Naive B cell (primary cell): ENCODE results near the gene CDC42BPB. TPM values are rescaled to one million over a fixed set of nuclear protein-coding genes. Genes with fewer than 3 reads are reported as not detected.

Source experiments
- ATAC-seq, 2 donors: fragments of 150-1000 bp; cut with Tn5 transposase; 2 replicates each; pipeline ENCODE4 v1.10.0; 2021; ENCODE audit warnings: low read depth in 2 of 2, mild to moderate bottlenecking in 2 of 2, moderate library complexity in 2 of 2
- DNase-seq: peaks from one replicate; pipeline ENCODE4 v3.0.0; 2022
- H3K27ac Mint-ChIP-seq, 6 donors: one replicate each; pipeline ENCODE4 v1.8.0; 2020 to 2022; ENCODE audit warnings: mild to moderate bottlenecking in 6 of 6, mixed read lengths in 6 of 6, moderate library complexity in 5 of 6, inconsistent platforms in 2 of 6
- H3K27me3 Mint-ChIP-seq, 3 donors: one replicate each; pipeline ENCODE4 v1.8.0; 2021 to 2022; ENCODE audit warnings: mixed read lengths in 3 of 3, mild to moderate bottlenecking in 1 of 3
- H3K36me3 Mint-ChIP-seq, 2 donors: one replicate each; pipeline ENCODE4 v1.8.0; 2020 to 2022; ENCODE audit warnings: mixed read lengths in 2 of 2, inconsistent platforms in 1 of 2, mild to moderate bottlenecking in 1 of 2
- H3K4me1 Mint-ChIP-seq, 3 donors: one replicate each; pipeline ENCODE4 v1.8.0; 2020 to 2022; ENCODE audit warnings: mixed read lengths in 3 of 3, inconsistent platforms in 1 of 3, mild to moderate bottlenecking in 1 of 3, moderate library complexity in 1 of 3
- H3K4me3 Mint-ChIP-seq, 8 donors: one replicate each; pipeline ENCODE4 v1.8.0; 2020 to 2022; ENCODE audit warnings: mild to moderate bottlenecking in 8 of 8, mixed read lengths in 8 of 8, moderate library complexity in 8 of 8, inconsistent platforms in 2 of 8
- H3K9me3 Mint-ChIP-seq, 7 donors: one replicate each; pipeline ENCODE4 v1.8.0; 2020 to 2022; ENCODE audit warnings: mixed read lengths in 7 of 7, mild to moderate bottlenecking in 5 of 7, inconsistent platforms in 2 of 7, moderate library complexity in 1 of 7
- polyA plus RNA-seq, 6 donors: library from polyadenylated mRNA; unstranded; fragments of 300-500 nt; fragmentation: Illumina TruSeq; gene quantifications; one replicate each; pipeline ENCODE4 v1.2.3, GENCODE V29; 2021; ENCODE audit warnings: low read depth in 6 of 6

The CDC42BPB gene
- polyA plus RNA-seq, 6 donors from 2014 or later = 0.81 to 2.7 (median 0.97) TPM; not detected in 1

GRCh38 chr14:103089386-103090335 is 32.3 kb upstream of the CDC42BPB start:
- DNase-seq (no peak), ATAC-seq (no peak)
- Mint-ChIP-seq H3K36me3 (no peaks in the 10 kb centered on the region), H3K27me3 (peaks cover 5 to 43% (median 20%) of the 10 kb centered on the region in 3 donors), H3K4me3 (no peak overlapping the region), H3K9me3 (no peaks in the 10 kb centered on the region), H3K4me1 (peaks cover 0 to 7% (median 4%) of the 10 kb centered on the region in 3 donors), H3K27ac (no peak overlapping the region)

- DNase-seq = no peak
- Mint-ChIP-seq H3K27me3 (peaks cover 8 to 41% (median 22%) of the 10 kb centered on the region in 3 donors), H3K27ac (no peak overlapping the region), H3K4me1 (peaks cover 0 to 9% (median 4%) of the 10 kb centered on the region in 3 donors), H3K4me3 (no peak overlapping the region), H3K9me3 (no peaks in the 10 kb centered on the region), H3K36me3 (no peaks in the 10 kb centered on the region)
- ATAC-seq = no peak
These were observed 31.6 kb upstream of the CDC42BPB start for GRCh38 chr14:103088921-103089320.

DNA sequence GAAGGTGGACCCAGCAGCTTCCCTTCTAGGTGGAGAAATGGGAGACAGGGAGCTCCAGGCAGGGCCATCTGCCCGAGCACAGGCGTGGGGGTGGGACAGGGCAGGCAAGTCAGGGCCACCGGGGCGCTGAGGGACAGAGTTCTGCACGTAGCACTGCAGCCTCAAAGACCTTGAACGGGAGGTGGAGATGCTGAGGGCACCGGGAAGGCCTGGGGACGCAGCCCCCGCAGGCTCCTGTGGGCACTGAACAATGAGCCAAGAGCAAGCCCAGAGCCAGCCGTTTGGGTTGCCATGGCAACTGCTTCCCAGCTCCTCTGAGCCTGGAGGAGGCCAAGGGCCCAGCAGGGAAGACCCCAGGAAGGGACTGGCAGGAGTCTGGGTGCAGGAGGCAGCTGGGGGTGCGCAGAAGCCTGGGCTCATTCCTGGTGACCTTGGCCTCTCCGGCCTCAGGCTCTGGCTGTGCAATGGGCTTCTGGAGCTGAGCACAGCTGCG is 30.0 kb upstream of the CDC42BPB start:
- Mint-ChIP-seq H3K4me3 (no peak overlapping the region), H3K27me3 (peaks cover 8 to 38% (median 22%) of the 10 kb centered on the region in 3 donors), H3K36me3 (no peaks in the 10 kb centered on the region), H3K27ac (no peak overlapping the region), H3K4me1 (peaks cover 0 to 9% (median 4%) of the 10 kb centered on the region in 3 donors), H3K9me3 (no peaks in the 10 kb centered on the region)
- no peak for DNase-seq
- ATAC-seq = no peak

- Mint-ChIP-seq H3K27ac (no peak overlapping the region), H3K4me3 (no peak overlapping the region), H3K9me3 (no peaks in the 10 kb centered on the region), H3K4me1 (peaks cover 0 to 5% (median 4%) of the 10 kb centered on the region in 3 donors), H3K36me3 (no peaks in the 10 kb centered on the region), H3K27me3 (peaks cover 8 to 38% (median 22%) of the 10 kb centered on the region in 3 donors)
- DNase-seq (no peak), ATAC-seq (no peak)
These were observed 29.5 kb upstream of the CDC42BPB start for GRCh38 chr14:103086771-103087342.

DNA sequence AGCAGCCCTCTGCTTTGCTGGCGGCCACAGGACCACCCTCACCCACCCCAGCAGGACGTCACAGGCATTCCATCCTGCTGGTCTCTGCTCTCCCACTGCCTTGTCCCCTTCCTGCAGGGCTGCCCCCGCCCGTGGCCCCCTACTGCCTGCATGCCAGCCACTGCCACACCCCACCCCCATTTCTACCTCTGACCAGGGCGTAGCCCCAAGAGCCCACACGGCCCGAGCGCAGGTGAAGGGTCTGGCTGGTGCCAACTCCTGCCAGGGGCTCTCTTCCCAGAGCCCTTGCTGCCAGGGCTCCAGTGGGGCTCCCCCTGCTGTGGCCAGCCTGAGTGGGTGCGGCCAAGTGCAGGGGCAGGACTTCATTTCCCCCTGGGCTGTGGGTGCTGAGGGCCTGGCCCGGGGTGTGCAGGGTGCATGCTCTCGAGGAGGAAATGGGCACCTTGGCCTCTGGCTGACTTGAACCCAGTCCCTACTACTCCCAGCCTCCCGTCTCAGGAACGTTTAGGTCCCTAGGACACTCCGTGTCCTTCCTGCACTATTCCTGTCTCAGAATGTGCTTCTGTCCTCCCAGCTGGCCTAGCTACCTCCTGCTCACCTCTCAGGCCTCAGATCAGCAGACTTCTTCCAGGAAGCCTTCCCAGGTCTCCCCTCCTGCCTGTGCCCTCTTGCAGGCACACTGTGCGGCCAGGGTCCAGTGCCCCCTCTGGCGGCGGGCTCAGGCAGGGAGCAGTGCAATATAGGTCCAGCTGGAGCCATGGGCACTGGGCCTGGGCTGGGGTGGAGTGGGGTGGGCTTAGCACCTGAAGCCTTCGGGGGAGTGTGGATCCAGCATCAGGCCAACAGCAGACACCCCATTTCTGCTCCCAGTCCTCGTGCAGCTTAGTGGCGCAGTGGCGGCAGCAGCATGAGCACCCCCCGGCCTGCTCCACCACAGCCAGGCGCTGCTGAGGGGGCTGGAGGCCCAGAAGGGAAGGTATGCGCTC is 28.1 kb upstream of the CDC42BPB start:
- DNase-seq = no peak
- Mint-ChIP-seq H3K4me1 (peaks cover 0 to 2% (median 0%) of the 10 kb centered on the region in 3 donors), H3K36me3 (no peaks in the 10 kb centered on the region), H3K27me3 (peaks cover 8 to 38% (median 22%) of the 10 kb centered on the region in 3 donors), H3K9me3 (no peaks in the 10 kb centered on the region), H3K27ac (peak overlapping the region in 1 of 6 donors; percentile 47), H3K4me3 (no peak overlapping the region)
- no peak for ATAC-seq

GRCh38 chr14:103084021-103084919 is 26.9 kb upstream of the CDC42BPB start, which contains the start of gene LBHD2:
Gene LBHD2 (plus strand): TSS chr14:103084210. CDS start chr14:103086013, 1,803 bp downstream.
- ATAC-seq = no peak
- Mint-ChIP-seq H3K27me3 (peaks cover 8 to 27% (median 22%) of the 10 kb centered on the region in 3 donors), H3K4me1 (peaks cover 0 to 2% (median 0%) of the 10 kb centered on the region in 3 donors), H3K27ac (peak within 1 kb of the TSS in 1 of 6 donors; percentile 26), H3K9me3 (no peaks in the 10 kb centered on the region), H3K36me3 (no peaks in the 10 kb centered on the region), H3K4me3 (no peak within 1 kb of the TSS)
- DNase-seq = no peak

GRCh38 chr14:103081951-103082350 is 24.6 kb upstream of the CDC42BPB start:
- no peak overlapping the region for H3K4me3 Mint-ChIP-seq
- peaks cover 8 to 20% (median 18%) of the 10 kb centered on the region in 3 donors for H3K27me3 Mint-ChIP-seq
- no peak for DNase-seq
- H3K4me1 Mint-ChIP-seq = peaks cover 0 to 9% (median 0%) of the 10 kb centered on the region in 3 donors
- no peaks in the 10 kb centered on the region for H3K9me3 Mint-ChIP-seq
- no peaks in the 10 kb centered on the region for H3K36me3 Mint-ChIP-seq
- H3K27ac Mint-ChIP-seq = no peak overlapping the region
- no peak for ATAC-seq

- no peak overlapping the region for H3K4me3 Mint-ChIP-seq
- no peaks in the 10 kb centered on the region for H3K36me3 Mint-ChIP-seq
- ATAC-seq = no peak
- H3K9me3 Mint-ChIP-seq = no peaks in the 10 kb centered on the region
- DNase-seq = no peak
- H3K27ac Mint-ChIP-seq = no peak overlapping the region
- H3K27me3 Mint-ChIP-seq = peaks cover 0 to 6% (median 0%) of the 10 kb centered on the region in 3 donors
- H3K4me1 Mint-ChIP-seq = peaks cover 0 to 7% (median 0%) of the 10 kb centered on the region in 3 donors
These were observed 21.7 kb upstream of the CDC42BPB start for GRCh38 chr14:103078860-103079587.

- Mint-ChIP-seq H3K9me3 (no peaks in the 10 kb centered on the region), H3K27ac (peak overlapping the region in 1 of 6 donors; percentile 8), H3K4me3 (no peak overlapping the region), H3K27me3 (peaks cover 0 to 8% (median 0%) of the 10 kb centered on the region in 3 donors), H3K4me1 (peaks cover 0 to 7% (median 0%) of the 10 kb centered on the region in 3 donors), H3K36me3 (no peaks in the 10 kb centered on the region)
- DNase-seq (peak; percentile 69), ATAC-seq (peak; percentile 77 to 79)
These were observed 21.0 kb upstream of the CDC42BPB start for GRCh38 chr14:103078420-103078749.

DNA sequence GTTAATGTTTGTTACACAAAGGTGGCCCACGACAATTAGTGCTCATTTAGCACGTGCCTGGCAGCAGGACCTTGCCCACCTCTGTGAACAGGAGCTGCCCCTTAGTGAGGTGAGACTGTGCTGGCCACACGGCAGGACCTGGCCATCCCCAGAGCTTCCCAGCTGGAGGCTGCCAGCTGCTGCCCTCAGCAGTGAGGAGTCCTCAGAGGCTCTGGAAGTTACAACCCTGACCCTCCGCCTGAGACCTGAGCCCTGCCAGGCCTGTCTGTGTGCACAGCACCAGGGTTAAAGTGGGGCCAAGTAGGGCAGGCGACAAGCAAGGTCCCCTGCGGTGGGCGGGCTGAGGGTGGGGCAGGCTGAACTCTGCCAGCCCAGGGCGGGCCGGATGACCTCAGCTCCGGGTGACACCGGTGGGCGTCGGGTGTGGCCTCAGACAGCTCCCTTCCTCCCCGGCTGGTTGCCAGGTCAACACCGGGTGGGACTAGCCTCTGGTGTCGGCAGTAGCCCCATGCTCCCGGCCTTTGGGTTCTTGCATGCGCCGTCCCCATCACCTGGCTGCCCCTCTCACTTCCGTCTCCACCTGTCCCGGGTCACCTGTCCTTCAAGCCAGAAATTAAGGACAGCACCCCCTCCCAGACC is 17.5 kb upstream of the CDC42BPB start:
- ATAC-seq = peak in 1 of 2 donors; percentile 12
- H3K27ac Mint-ChIP-seq = no peak overlapping the region
- H3K27me3 Mint-ChIP-seq = peaks cover 0 to 28% (median 5%) of the 10 kb centered on the region in 3 donors
- no peaks in the 10 kb centered on the region for H3K9me3 Mint-ChIP-seq
- H3K4me3 Mint-ChIP-seq = peak overlapping the region in 7 of 8 donors; percentile 32 to 63 (median 46)
- no peaks in the 10 kb centered on the region for H3K36me3 Mint-ChIP-seq
- H3K4me1 Mint-ChIP-seq = peaks cover 0 to 7% (median 0%) of the 10 kb centered on the region in 3 donors
- DNase-seq = no peak
